Stimulated activated CD4-positive, alpha-beta T cell treated with anti-CD3 and anti-CD28 coated beads, TNF-alpha, amount 100 ng/mL, for 4 hours (primary cell): ENCODE measurements around the gene LRRC57.
A peak's percentile ranks its signal among the peaks of the same experiment; 100 is the strongest.

ENCODE experiments used
- DNase-seq, 3 experiments: peaks; one replicate each; pipeline ENCODE4 v3.0.0-alpha.2; 2020; ENCODE audit warnings: low read depth in 3 of 3

Gene LRRC57

DNA sequence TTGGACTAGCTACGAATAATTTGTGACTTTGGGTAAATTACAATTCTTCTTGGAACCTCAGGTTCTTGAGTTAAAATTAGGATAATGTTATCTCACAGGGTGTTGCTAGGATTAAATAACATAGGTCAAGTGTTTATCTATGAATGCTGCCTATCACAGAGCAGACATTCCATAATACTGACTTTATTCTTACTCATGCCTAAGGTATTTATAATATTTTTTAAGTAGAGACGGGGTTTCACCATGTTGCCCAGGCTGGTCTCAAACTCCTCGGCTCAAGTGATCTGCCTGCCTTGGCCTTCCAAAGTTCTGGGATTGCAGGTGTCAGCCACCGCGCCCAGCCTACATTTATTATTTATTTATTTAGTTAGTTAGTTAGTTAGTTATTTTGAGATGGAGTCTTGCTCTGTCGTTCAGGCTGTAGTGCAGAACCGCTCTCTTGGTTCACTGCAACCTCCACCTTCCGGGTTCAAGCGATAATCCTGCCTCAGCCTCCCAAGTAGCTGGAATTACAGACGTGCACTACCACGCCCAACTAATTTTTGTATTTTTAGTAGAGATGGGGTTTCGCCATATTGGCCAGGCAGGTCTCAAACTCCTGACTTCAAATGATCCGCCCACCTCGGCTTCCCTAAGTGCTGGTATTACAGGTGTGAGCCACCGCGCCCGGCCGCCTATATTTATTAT is 56.9 kb downstream of the LRRC57 start:
- no peak for DNase-seq

GRCh38 chr15:42490671-42491538 is 57.7 kb downstream of the LRRC57 start, which contains the start of gene ZNF106:
ZNF106 (minus strand) TSS chr15:42491141; CDS start chr15:42472289, 18,852 bp downstream.
- DNase-seq = peak; percentile 72 to 77 (median 74)

- no peak for DNase-seq
Observed at GRCh38 chr15:42490291-42490670, 58.3 kb downstream of the LRRC57 start.
